Brain microvascular endothelial cell (primary cell): Measurements from ENCODE around the gene HIVEP1.

Source experiments
- DNase-seq: peaks from one replicate; pipeline ENCODE4 v3.0.0-alpha.2; 2020
- H3K27ac ChIP-seq: fragments of 250-450 bp; sonication (Bioruptor Pico); 2 replicates; pipeline ENCODE4 v1.5.1; 2020; ENCODE audit warnings: mild to moderate bottlenecking, moderate library complexity
- H3K27me3 ChIP-seq: fragments of 250-450 bp; sonication (Bioruptor Pico); replicated peaks from 2 replicates; pipeline ENCODE4 v1.5.1; 2020; ENCODE audit warnings: mild to moderate bottlenecking
- H3K36me3 ChIP-seq: fragments of 250-450 bp; sonication (Bioruptor Pico); replicated peaks from 2 replicates; pipeline ENCODE4 v1.5.1; 2020; ENCODE audit warnings: mild to moderate bottlenecking
- H3K4me3 ChIP-seq: 2 replicates; pipeline ENCODE4 v1.5.1; 2011; ENCODE audit warnings: low read depth, mild to moderate bottlenecking, control low read depth, low read length, moderate library complexity
- CTCF ChIP-seq: IDR thresholded peaks from 2 replicates; pipeline ENCODE4 v1.5.1; 2011; ENCODE audit warnings: low read depth, mild to moderate bottlenecking, moderate library complexity, low read length, control low read depth, inconsistent platforms; ENCODE audit errors: missing control alignments
- in situ Hi-C: cut with HindIII; loops from 2 replicates; pipeline ENCODE4 v1.10.0; 2017; ENCODE audit warnings: low sequenced_read_pairs, low pct_ligation_motif_present

Gene HIVEP1

GRCh38 chr6:11969092-11969491 is 43.0 kb upstream of the HIVEP1 start:
- in situ Hi-C loops, result no loop called here
- peak; percentile 47 for DNase-seq
- no peak overlapping the region for H3K4me3 ChIP-seq

GRCh38 chr6:11970114-11970513 is 42.0 kb upstream of the HIVEP1 start:
- no peaks in the 10 kb centered on the region for H3K27me3 ChIP-seq
- no peak overlapping the region for H3K27ac ChIP-seq
- H3K36me3 ChIP-seq, result no peaks in the 10 kb centered on the region
- in situ Hi-C loops, result no loop called here
- no peak for TF ChIP-seq CTCF
- no peak for DNase-seq
- H3K4me3 ChIP-seq, result no peak overlapping the region

More at GRCh38 chr6:11969092-11969491, 43.0 kb upstream of the HIVEP1 start:
- no peak for TF ChIP-seq CTCF
- Histone ChIP-seq H3K36me3 (no peaks in the 10 kb centered on the region), H3K27me3 (no peaks in the 10 kb centered on the region), H3K27ac (peak overlapping the region; percentile 46)

- peak; percentile 94 for DNase-seq
- Histone ChIP-seq H3K27ac (peak overlapping the region; percentile 70), H3K36me3 (no peaks in the 10 kb centered on the region), H3K4me3 (no peak overlapping the region), H3K27me3 (no peaks in the 10 kb centered on the region)
- no peak for TF ChIP-seq CTCF
- in situ Hi-C loops, result no loop called here
Observed at GRCh38 chr6:11971154-11971553, 41.0 kb upstream of the HIVEP1 start.

GRCh38 chr6:11972270-11972669 is 39.8 kb upstream of the HIVEP1 start:
- in situ Hi-C loops, result no loop called here
- no peak for DNase-seq
- no peak overlapping the region for H3K4me3 ChIP-seq
- no peak overlapping the region for H3K27ac ChIP-seq
- no peaks in the 10 kb centered on the region for H3K36me3 ChIP-seq
- no peaks in the 10 kb centered on the region for H3K27me3 ChIP-seq
- TF ChIP-seq CTCF, result no peak

- H3K36me3 ChIP-seq, result no peaks in the 10 kb centered on the region
- in situ Hi-C loops, result no loop called here
- no peak overlapping the region for H3K4me3 ChIP-seq
- TF ChIP-seq CTCF, result no peak
- no peaks in the 10 kb centered on the region for H3K27me3 ChIP-seq
- no peak for DNase-seq
- H3K27ac ChIP-seq, result no peak overlapping the region
Observed at GRCh38 chr6:11972806-11973205, 39.3 kb upstream of the HIVEP1 start.

GRCh38 chr6:11973238-11973637 is 38.9 kb upstream of the HIVEP1 start:
- TF ChIP-seq CTCF, result no peak
- in situ Hi-C loops, result no loop called here
- Histone ChIP-seq H3K4me3 (no peak overlapping the region), H3K27ac (no peak overlapping the region), H3K27me3 (no peaks in the 10 kb centered on the region), H3K36me3 (no peaks in the 10 kb centered on the region)
- no peak for DNase-seq
